ENCODE data around the gene SUPV3L1. TPM values are rescaled to one million over a fixed set of nuclear protein-coding genes. Genes with fewer than 3 reads are reported as not detected.
A peak's percentile ranks its signal among the peaks of the same experiment; 100 is the strongest.

The SUPV3L1 gene
- total RNA-seq, 1 donor from 2014 or later, result 36.8 TPM

DNA sequence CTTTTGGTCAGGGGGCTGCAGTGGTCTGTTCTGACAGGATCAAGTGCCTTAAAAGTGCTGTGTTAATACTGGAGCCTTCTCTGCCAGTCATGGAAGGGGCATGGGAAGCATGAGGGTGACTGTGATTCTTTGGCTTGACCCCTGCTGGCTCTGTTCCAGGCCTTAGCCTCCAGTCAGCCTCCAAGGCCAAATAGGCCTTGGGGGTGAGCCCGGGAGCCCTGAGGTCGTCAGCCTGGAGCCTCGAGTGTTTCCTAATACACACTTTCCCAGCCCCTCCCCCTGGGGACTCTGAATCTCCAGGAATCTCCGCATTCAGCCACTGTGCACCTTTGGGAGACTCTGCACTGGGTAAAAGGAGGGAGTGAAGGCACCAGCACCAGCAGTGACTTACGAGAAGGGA, 50.1 kb downstream of the SUPV3L1 start:
- DNase-seq, result no peak
- Histone ChIP-seq H3K9me3 (replicated peaks) (no peaks in the 10 kb centered on the region), H3K4me3 (no peak overlapping the region), H3K27ac (replicated peaks) (no peak overlapping the region), H3K36me3 (no peaks in the 10 kb centered on the region), H3K4me1 (peaks cover 6% of the 10 kb centered on the region), H3K27me3 (ENCODE audit: low read depth) (no peaks in the 10 kb centered on the region)
- intact Hi-C loops (cut with micrococcal nuclease), result no loop called here
- TF ChIP-seq CTCF (IDR thresholded peaks at IDR 0.05; ENCODE audit: borderline replicate concordance), result no peak

DNA sequence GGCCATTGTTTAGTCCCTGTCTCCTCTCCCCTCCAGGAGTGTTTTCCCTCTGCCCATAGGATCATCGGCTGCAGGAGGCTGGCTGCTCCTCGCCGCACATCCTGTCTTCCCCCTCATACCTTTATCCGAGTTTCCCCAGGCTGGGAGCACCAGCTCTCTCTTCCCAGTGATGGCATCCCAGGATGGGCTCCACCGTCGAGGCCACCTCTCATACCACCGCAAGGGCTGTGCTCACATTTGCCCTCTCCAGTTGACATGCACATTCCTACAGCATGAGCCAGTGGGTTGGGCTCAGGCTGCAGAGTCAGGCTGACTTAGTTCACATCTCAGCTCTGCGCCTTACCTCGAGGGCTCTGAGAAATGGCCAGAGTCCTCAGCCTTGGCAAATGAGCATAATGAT, 52.2 kb downstream of the SUPV3L1 start:
- H3K36me3 ChIP-seq, result no peaks in the 10 kb centered on the region
- no peak for TF ChIP-seq CTCF (IDR thresholded peaks at IDR 0.05; ENCODE audit: borderline replicate concordance)
- H3K4me1 ChIP-seq, result peaks cover 6% of the 10 kb centered on the region
- H3K27ac ChIP-seq (replicated peaks), result no peak overlapping the region
- intact Hi-C loops (cut with micrococcal nuclease), result no loop called here
- H3K27me3 ChIP-seq (ENCODE audit: low read depth), result no peaks in the 10 kb centered on the region
- H3K9me3 ChIP-seq (replicated peaks), result no peaks in the 10 kb centered on the region
- H3K4me3 ChIP-seq, result no peak overlapping the region
- DNase-seq, result no peak

DNA sequence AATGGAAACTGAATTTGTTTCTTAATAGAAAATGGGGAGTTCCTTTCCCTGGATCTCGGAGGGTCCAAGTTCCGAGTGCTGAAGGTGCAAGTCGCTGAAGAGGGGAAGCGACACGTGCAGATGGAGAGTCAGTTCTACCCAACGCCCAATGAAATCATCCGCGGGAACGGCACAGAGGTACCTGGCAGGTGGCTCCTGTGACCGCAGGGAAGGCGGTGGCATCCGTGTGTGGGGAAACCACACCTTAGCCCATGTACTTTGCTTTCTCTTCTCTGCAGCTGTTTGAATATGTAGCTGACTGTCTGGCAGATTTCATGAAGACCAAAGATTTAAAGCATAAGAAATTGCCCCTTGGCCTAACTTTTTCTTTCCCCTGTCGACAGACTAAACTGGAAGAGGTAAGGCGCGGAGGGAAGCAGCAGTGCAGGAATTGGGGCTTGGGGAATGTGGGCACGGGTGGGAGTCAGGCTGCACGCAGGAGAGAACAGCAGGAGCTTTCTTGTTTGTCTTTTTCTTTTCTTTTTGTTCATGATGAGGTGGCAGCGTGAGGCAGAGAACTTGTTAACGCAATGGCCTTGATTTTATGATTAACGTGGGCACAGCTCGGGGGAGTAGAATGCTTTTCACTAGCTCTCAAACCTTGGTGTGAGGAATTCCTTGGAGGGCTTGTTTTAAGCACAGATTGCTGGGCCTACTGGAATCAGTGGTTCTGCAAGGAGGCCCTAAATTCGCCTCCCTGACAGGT, 52.9 kb downstream of the SUPV3L1 start:
- Histone ChIP-seq H3K27me3 (ENCODE audit: low read depth) (no peaks in the 10 kb centered on the region), H3K27ac (replicated peaks) (no peak overlapping the region), H3K4me3 (no peak overlapping the region), H3K9me3 (replicated peaks) (no peaks in the 10 kb centered on the region), H3K36me3 (no peaks in the 10 kb centered on the region), H3K4me1 (peaks cover 9% of the 10 kb centered on the region)
- no peak for DNase-seq
- intact Hi-C loops (cut with micrococcal nuclease), result no loop called here
- no peak for TF ChIP-seq CTCF (IDR thresholded peaks at IDR 0.05; ENCODE audit: borderline replicate concordance)

GRCh38 chr10:69234447-69234846, 54.4 kb downstream of the SUPV3L1 start:
- H3K4me1 ChIP-seq, result peaks cover 5% of the 10 kb centered on the region
- no peak overlapping the region for H3K27ac ChIP-seq (replicated peaks)
- no peak for DNase-seq
- intact Hi-C loops (cut with micrococcal nuclease), result no loop called here
- no peaks in the 10 kb centered on the region for H3K9me3 ChIP-seq (replicated peaks)
- no peaks in the 10 kb centered on the region for H3K36me3 ChIP-seq
- TF ChIP-seq CTCF (IDR thresholded peaks at IDR 0.05; ENCODE audit: borderline replicate concordance), result no peak
- no peaks in the 10 kb centered on the region for H3K27me3 ChIP-seq (ENCODE audit: low read depth)
- H3K4me3 ChIP-seq, result no peak overlapping the region

DNA sequence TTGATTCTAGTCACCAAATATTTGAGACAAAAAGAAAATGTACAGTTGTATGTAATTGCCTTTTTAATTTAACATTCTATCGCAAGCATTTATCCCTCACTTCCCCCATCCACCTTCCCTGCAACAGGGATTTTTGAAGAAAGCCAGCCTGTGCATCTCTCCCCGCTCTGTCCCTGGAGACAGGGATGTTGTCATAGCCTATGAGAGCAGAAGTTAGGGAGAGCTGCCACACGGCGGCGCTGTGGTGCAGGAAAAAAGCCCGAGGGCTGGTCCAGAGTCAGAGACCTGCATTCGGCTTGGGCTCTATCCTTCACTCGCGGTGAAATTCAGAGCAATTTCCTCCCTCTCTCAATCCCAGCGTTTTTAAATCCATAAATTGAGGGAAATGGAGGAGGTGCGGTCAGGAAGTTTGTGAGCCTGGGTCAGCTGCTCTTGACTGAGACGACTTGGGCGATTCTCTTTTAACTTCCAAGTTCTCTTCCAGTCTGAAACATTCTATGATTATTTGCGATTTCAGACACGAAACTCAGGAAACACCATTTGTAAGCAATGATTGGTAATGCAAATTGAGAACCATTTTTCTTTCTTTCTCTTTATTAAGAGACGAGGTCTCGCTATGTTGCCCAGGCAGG, 57.6 kb downstream of the SUPV3L1 start:
- intact Hi-C loops (cut with micrococcal nuclease), result loop anchor here (2.0 kb wide), 1 partner anchor 155 kb away; no protein-coding TSS in a partner anchor
- H3K4me1 ChIP-seq, result peaks cover 4% of the 10 kb centered on the region
- H3K27me3 ChIP-seq (ENCODE audit: low read depth), result no peaks in the 10 kb centered on the region
- no peak overlapping the region for H3K27ac ChIP-seq (replicated peaks)
- TF ChIP-seq CTCF (IDR thresholded peaks at IDR 0.05; ENCODE audit: borderline replicate concordance), result peak; percentile 89
- peak; percentile 88 for DNase-seq
- no peak overlapping the region for H3K4me3 ChIP-seq
- no peaks in the 10 kb centered on the region for H3K9me3 ChIP-seq (replicated peaks)
- no peaks in the 10 kb centered on the region for H3K36me3 ChIP-seq
